ENCODE data around the gene CCNL1. TPM values are rescaled to one million over a fixed set of nuclear protein-coding genes. Genes with fewer than 3 reads are reported as not detected.

Gene CCNL1
- total and polyA plus RNA-seq, 2 experiments from 2014 or later: 87.6 to 223 TPM

DNA sequence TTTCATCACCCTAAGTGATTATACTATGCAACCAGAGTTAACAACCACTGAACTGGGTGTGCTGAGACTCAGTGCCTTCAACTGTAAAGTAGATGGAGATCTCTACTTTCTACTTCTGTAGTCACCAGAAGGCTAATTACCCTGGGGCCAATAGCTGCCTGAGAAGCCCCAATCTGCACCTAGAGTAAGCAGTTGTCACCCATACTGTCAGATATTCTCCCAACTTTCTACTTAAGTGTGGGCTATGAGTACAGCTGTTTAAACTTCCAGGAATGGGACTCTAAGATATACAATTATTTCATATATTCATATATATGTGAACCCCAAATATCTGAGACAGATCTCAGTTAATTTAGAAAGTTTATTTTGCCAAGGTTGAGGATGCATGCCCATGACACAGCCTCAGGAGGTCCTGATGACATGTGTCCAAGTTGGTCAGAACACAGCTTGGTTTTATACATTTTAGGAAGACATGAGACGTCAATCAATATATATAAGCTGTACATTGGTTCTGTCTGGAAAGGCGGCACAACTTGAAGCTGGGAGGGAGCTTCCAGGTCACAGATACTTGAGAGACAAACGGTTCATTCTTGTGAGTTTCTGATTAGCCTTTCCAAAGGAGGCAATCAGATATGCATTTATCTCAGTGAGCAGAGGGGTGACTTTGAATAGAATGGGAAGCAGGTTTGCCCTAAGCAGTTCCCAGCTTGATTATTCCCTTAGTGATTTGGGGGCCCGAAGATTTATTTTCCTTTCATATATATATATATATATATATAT, 41.9 kb downstream of the CCNL1 start:
- TF ChIP-seq, protein P1, sequence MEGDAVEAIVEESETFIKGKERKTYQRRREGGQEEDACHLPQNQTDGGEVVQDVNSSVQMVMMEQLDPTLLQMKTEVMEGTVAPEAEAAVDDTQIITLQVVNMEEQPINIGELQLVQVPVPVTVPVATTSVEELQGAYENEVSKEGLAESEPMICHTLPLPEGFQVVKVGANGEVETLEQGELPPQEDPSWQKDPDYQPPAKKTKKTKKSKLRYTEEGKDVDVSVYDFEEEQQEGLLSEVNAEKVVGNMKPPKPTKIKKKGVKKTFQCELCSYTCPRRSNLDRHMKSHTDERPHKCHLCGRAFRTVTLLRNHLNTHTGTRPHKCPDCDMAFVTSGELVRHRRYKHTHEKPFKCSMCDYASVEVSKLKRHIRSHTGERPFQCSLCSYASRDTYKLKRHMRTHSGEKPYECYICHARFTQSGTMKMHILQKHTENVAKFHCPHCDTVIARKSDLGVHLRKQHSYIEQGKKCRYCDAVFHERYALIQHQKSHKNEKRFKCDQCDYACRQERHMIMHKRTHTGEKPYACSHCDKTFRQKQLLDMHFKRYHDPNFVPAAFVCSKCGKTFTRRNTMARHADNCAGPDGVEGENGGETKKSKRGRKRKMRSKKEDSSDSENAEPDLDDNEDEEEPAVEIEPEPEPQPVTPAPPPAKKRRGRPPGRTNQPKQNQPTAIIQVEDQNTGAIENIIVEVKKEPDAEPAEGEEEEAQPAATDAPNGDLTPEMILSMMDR (IDR thresholded peaks at IDR 0.05; ENCODE audit: low read depth, low read length): no peak

GRCh38 chr3:157117206-157117605, 42.7 kb downstream of the CCNL1 start:
- Histone ChIP-seq H3K4me3 (no peak overlapping the region), H3K27me3 (no peaks in the 10 kb centered on the region), H3K36me3 (no peaks in the 10 kb centered on the region), H3K27ac (peak overlapping the region; percentile 97), H3K9me3 (ENCODE audit: low read depth) (no peaks in the 10 kb centered on the region), H3K4me1 (ENCODE audit: low read depth) (peaks cover 79% of the 10 kb centered on the region)
- no peak for DNase-seq (ENCODE audit: low read depth in 1 of 2, low spot score in 1 of 2)
- TF ChIP-seq, protein P1 (IDR thresholded peaks at IDR 0.05; ENCODE audit: low read depth, low read length): no peak

More for the DNA sequence above, 41.9 kb downstream of the CCNL1 start:
- Histone ChIP-seq H3K4me3 (no peak overlapping the region), H3K9me3 (ENCODE audit: low read depth) (no peaks in the 10 kb centered on the region), H3K27me3 (no peaks in the 10 kb centered on the region), H3K27ac (peak overlapping the region; percentile 97), H3K4me1 (ENCODE audit: low read depth) (peaks cover 78% of the 10 kb centered on the region), H3K36me3 (no peaks in the 10 kb centered on the region)
- no peak for DNase-seq (ENCODE audit: low read depth in 1 of 2, low spot score in 1 of 2)

- Histone ChIP-seq H3K36me3 (no peaks in the 10 kb centered on the region), H3K9me3 (ENCODE audit: low read depth) (no peaks in the 10 kb centered on the region), H3K4me1 (ENCODE audit: low read depth) (peaks cover 79% of the 10 kb centered on the region), H3K27me3 (no peaks in the 10 kb centered on the region), H3K27ac (peak overlapping the region; percentile 97), H3K4me3 (no peak overlapping the region)
- no peak for DNase-seq (ENCODE audit: low read depth in 1 of 2, low spot score in 1 of 2)
- TF ChIP-seq, protein P1 (IDR thresholded peaks at IDR 0.05; ENCODE audit: low read depth, low read length): no peak
Measured at GRCh38 chr3:157116017-157116416, 43.9 kb downstream of the CCNL1 start.

DNA sequence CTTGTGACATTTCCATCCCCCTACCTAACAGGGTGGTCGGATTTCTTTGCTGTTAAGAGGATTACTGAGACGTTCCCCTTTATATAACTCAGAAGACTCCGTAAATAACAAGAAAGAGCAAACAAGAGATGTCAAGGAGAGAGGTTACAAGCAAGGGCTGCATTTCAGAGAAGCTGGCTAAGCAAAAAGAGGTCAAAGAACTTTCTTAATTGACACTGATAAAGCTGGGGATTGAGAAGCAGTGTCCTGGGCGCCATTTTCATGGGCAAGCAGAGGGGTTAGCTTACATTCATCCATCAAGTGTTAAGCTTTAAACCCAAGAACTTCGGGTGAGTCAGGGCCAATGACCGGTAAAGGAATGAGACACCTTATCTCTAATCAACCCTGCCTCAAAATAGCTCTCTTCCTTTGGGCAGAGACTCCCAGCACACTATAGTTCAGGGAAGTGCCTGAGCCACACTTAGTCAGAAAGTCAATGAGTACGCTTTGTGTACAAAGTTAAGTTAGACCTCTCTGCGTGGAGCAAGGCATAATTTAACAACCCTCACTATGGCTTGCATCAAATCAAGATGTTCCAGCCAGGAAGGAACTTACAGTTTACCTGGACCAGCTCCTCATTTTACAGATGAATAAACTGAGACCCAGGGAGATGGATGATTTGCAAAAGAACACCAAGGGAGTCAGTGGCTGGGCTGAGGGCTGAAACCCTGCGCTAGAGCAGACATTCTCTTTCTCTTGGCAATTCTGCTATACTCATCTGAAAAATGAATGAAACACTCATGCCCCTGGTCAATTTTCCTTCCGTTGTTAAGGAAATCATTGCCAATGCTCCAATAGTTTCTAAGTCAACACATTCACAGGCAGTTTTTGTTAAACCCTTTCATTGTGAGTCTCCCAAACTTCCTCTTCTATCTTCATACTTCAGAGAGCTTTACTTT, 44.6 kb downstream of the CCNL1 start:
- no peaks in the 10 kb centered on the region for H3K36me3 ChIP-seq
- peaks cover 83% of the 10 kb centered on the region for H3K4me1 ChIP-seq (ENCODE audit: low read depth)
- H3K27me3 ChIP-seq: no peaks in the 10 kb centered on the region
- TF ChIP-seq, protein P1 (IDR thresholded peaks at IDR 0.05; ENCODE audit: low read depth, low read length): no peak
- H3K9me3 ChIP-seq (ENCODE audit: low read depth): no peaks in the 10 kb centered on the region
- H3K4me3 ChIP-seq: peak overlapping the region; percentile 6
- peak overlapping the region; percentile 97 for H3K27ac ChIP-seq
- peak; percentile 57 to 81 for DNase-seq (ENCODE audit: low read depth in 1 of 2, low spot score in 1 of 2)

- Histone ChIP-seq H3K36me3 (no peaks in the 10 kb centered on the region), H3K27me3 (no peaks in the 10 kb centered on the region), H3K4me1 (ENCODE audit: low read depth) (peaks cover 97% of the 10 kb centered on the region), H3K27ac (peak overlapping the region; percentile 97), H3K4me3 (no peak overlapping the region), H3K9me3 (ENCODE audit: low read depth) (no peaks in the 10 kb centered on the region)
- TF ChIP-seq, protein P1 (IDR thresholded peaks at IDR 0.05; ENCODE audit: low read depth, low read length): peak; percentile 3
- DNase-seq (ENCODE audit: low read depth in 1 of 2, low spot score in 1 of 2): no peak
Measured at GRCh38 chr3:157113832-157114505, 46.0 kb downstream of the CCNL1 start.
